Caco-2 (cell line): ENCODE data around the gene SLC1A3. TPM values are rescaled to one million over a fixed set of nuclear protein-coding genes. Genes with fewer than 3 reads are reported as not detected.

ENCODE experiments used
- BruUV-seq: library from RNA; stranded (reverse); fragments of 400-500 nt; replicated peaks from 2 replicates; lab custom pipeline; 2021; lab: Mats Ljungman, UMichigan
- CTCF ChIA-PET: fragments of 300-600 bp; sonication (Branson Sonifier 250); formaldehyde crosslinking; loops from one replicate; lab custom pipeline; 2022; ENCODE audit warnings: antibody characterized with exemption; lab: Charles Lee
- POLR2A ChIA-PET: fragments of 300-600 bp; sonication (Branson Sonifier 250); formaldehyde crosslinking; loops from one replicate; lab custom pipeline; 2022; ENCODE audit warnings: antibody characterized with exemption; lab: Charles Lee
- DNase-seq, 2 experiments: peaks; one replicate each; pipeline versions ENCODE4 v3.0.0 to v3.0.0-alpha.2; 2020 to 2022
- H3K27me3 ChIP-seq: replicated peaks from 2 replicates; pipeline ENCODE4 v1.6.0; 2011; ENCODE audit warnings: low read length; ENCODE audit not compliant: control insufficient read depth, insufficient read depth
- H3K36me3 ChIP-seq: 2 replicates; pipeline ENCODE4 v1.5.1; 2011; ENCODE audit warnings: low read length; ENCODE audit not compliant: control insufficient read depth, insufficient read depth
- H3K4me1 ChIP-seq: fragments of 250-450 bp; sonication (Bioruptor Pico); 2 replicates; pipeline ENCODE4 v1.5.1; 2020; ENCODE audit warnings: mild to moderate bottlenecking
- H3K4me3 ChIP-seq: 2 replicates; pipeline ENCODE4 v1.5.1; 2011; ENCODE audit warnings: low read depth, mild to moderate bottlenecking, control low read depth, low read length
- H3K9me3 ChIP-seq: fragments of 250-450 bp; sonication (Bioruptor Pico); 2 replicates; pipeline ENCODE4 v1.5.1; 2020; ENCODE audit warnings: mild to moderate bottlenecking, moderate library complexity
- H3K27ac Mint-ChIP-seq: one replicate; pipeline ENCODE4 v1.8.0; 2022; ENCODE audit warnings: mixed read lengths; ENCODE audit not compliant: unreplicated experiment
- H3K27me3 Mint-ChIP-seq: one replicate; pipeline ENCODE4 v1.8.0; 2022; ENCODE audit warnings: mixed read lengths; ENCODE audit not compliant: insufficient read depth, unreplicated experiment
- H3K36me3 Mint-ChIP-seq: one replicate; pipeline ENCODE4 v1.8.0; 2022; ENCODE audit warnings: mild to moderate bottlenecking, mixed read lengths; ENCODE audit not compliant: insufficient read depth, unreplicated experiment
- H3K4me1 Mint-ChIP-seq: one replicate; pipeline ENCODE4 v1.8.0; 2022; ENCODE audit warnings: low read depth, mixed read lengths; ENCODE audit not compliant: unreplicated experiment
- H3K4me3 Mint-ChIP-seq: one replicate; pipeline ENCODE4 v1.8.0; 2022; ENCODE audit warnings: mild to moderate bottlenecking, moderate library complexity, mixed read lengths; ENCODE audit not compliant: unreplicated experiment
- H3K9me3 Mint-ChIP-seq: one replicate; pipeline ENCODE4 v1.8.0; 2022; ENCODE audit warnings: mixed read lengths; ENCODE audit not compliant: unreplicated experiment
- intact Hi-C: fragments of 100-400 bp; cut with micrococcal nuclease; formaldehyde crosslinking; loops from one replicate; pipeline ENCODE4 v1.10.0; 2022; ENCODE audit not compliant: unreplicated experiment
- total RNA-seq: library from RNA; stranded (reverse); gene quantifications from 2 replicates; pipeline ENCODE4 v1.2.3, GENCODE V29; 2022
- TF ChIP-seq, protein P1 (sequence below), 2 experiments: fragments of 200-600 bp in 1 of 2; IDR thresholded peaks; 1 replicate in 1 of 2; 2 replicates in 1 of 2; pipeline versions ENCODE4 v1.5.1 to v1.8.0; 2011 to 2022; ENCODE audit warnings: antibody characterized with exemption in 1 of 2, control low read depth in 1 of 2, inconsistent platforms in 1 of 2, low read depth in 1 of 2, low read length in 1 of 2, mild to moderate bottlenecking in 1 of 2, moderate library complexity in 1 of 2; ENCODE audit not compliant: insufficient read depth in 1 of 2, severe bottlenecking in 1 of 2, unreplicated experiment in 1 of 2

SLC1A3 gene
- total RNA-seq, 1 experiment from 2014 or later, result 178 TPM

DNA sequence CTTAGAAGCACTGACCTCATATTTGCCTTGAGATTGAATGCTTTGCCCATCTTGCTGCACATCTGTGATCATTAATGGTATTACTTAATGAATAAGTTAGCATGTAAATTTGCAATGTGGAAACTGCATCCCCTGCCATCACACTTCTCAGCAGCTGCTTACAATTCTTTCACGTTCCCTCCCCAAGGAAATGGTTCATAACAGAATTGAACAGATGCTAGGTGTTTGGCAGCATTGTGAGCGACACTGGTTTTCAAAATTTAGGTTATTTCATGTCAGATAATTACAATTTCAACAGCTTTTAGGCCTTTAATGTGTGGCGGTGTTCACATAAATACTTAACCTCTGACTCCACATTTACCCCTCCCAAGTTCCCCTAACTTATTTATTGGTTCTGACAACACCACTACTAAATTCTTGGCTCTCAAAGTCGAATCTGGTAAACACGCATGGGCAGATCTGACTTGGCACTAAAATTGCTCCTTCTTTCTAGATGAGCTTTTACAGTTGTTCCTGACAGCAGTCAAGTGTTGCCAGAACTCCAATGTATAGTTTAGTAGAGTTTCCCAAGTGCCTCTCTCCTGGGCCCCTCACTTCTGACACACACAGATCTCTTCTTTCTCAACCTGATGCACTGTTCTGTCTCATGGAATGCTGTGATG, 46.8 kb downstream of the SLC1A3 start:
- H3K36me3 ChIP-seq, result no peaks in the 10 kb centered on the region
- Mint-ChIP-seq H3K27ac (peak overlapping the region; percentile 70), H3K4me1 (peaks cover 40% of the 10 kb centered on the region), H3K9me3 (no peaks in the 10 kb centered on the region), H3K4me3 (no peak overlapping the region), H3K27me3 (no peaks in the 10 kb centered on the region), H3K36me3 (peaks cover 75% of the 10 kb centered on the region)
- TF ChIP-seq, protein P1, sequence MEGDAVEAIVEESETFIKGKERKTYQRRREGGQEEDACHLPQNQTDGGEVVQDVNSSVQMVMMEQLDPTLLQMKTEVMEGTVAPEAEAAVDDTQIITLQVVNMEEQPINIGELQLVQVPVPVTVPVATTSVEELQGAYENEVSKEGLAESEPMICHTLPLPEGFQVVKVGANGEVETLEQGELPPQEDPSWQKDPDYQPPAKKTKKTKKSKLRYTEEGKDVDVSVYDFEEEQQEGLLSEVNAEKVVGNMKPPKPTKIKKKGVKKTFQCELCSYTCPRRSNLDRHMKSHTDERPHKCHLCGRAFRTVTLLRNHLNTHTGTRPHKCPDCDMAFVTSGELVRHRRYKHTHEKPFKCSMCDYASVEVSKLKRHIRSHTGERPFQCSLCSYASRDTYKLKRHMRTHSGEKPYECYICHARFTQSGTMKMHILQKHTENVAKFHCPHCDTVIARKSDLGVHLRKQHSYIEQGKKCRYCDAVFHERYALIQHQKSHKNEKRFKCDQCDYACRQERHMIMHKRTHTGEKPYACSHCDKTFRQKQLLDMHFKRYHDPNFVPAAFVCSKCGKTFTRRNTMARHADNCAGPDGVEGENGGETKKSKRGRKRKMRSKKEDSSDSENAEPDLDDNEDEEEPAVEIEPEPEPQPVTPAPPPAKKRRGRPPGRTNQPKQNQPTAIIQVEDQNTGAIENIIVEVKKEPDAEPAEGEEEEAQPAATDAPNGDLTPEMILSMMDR (IDR thresholded peaks at IDR 0.05; ENCODE audit: insufficient read depth in 1 of 2, low read depth in 1 of 2, low read length in 1 of 2, severe bottlenecking in 1 of 2, unreplicated experiment in 1 of 2), result no peak
- H3K27me3 ChIP-seq, result no peaks in the 10 kb centered on the region
- peaks cover 88% of the 10 kb centered on the region for H3K4me1 ChIP-seq
- POLR2A ChIA-PET, result no interaction called here
- CTCF ChIA-PET, result no interaction called here
- no peak for DNase-seq
- BruUV-seq, result no TSS peak
- H3K9me3 ChIP-seq, result no peaks in the 10 kb centered on the region
- H3K4me3 ChIP-seq, result no peak overlapping the region
- intact Hi-C loops, result no loop called here

DNA sequence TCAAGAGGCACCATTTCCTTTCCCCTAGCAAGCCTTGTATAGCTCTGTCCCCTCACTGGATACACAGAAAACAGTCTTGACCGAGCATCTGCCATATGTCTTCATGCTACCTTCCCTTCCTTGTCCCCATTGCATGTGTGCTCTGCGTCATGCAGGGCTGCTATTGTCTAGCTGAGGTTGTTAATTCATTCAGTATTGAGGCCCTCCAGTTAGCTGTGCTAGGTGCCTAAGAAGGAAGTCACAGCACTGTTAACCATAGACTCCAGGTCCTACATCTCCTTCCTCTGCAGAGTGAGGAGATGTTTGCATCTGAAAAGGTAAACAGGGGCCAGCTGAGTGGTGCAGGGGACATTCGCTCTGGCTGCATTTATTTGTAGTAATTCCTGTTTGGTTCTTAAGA, 48.2 kb downstream of the SLC1A3 start:
- no peaks in the 10 kb centered on the region for H3K27me3 ChIP-seq
- H3K36me3 ChIP-seq, result no peaks in the 10 kb centered on the region
- no peak overlapping the region for H3K4me3 Mint-ChIP-seq
- H3K27me3 Mint-ChIP-seq, result no peaks in the 10 kb centered on the region
- no peaks in the 10 kb centered on the region for H3K9me3 ChIP-seq
- peaks cover 53% of the 10 kb centered on the region for H3K4me1 Mint-ChIP-seq
- H3K36me3 Mint-ChIP-seq, result peaks cover 67% of the 10 kb centered on the region
- H3K9me3 Mint-ChIP-seq, result no peaks in the 10 kb centered on the region
- H3K4me3 ChIP-seq, result no peak overlapping the region
- no peak for DNase-seq
- TF ChIP-seq, protein P1 (IDR thresholded peaks at IDR 0.05; ENCODE audit: insufficient read depth in 1 of 2, low read depth in 1 of 2, low read length in 1 of 2, severe bottlenecking in 1 of 2, unreplicated experiment in 1 of 2), result no peak
- ChIA-PET CTCF (interaction anchor here (0.6 kb wide), 1 partner anchor 240 kb away, joined by 6 read pairs; no protein-coding TSS in a partner anchor), POLR2A (no interaction called here)
- BruUV-seq, result no TSS peak
- H3K4me1 ChIP-seq, result peaks cover 85% of the 10 kb centered on the region
- intact Hi-C loops, result no loop called here
- H3K27ac Mint-ChIP-seq, result peak overlapping the region; percentile 62

DNA sequence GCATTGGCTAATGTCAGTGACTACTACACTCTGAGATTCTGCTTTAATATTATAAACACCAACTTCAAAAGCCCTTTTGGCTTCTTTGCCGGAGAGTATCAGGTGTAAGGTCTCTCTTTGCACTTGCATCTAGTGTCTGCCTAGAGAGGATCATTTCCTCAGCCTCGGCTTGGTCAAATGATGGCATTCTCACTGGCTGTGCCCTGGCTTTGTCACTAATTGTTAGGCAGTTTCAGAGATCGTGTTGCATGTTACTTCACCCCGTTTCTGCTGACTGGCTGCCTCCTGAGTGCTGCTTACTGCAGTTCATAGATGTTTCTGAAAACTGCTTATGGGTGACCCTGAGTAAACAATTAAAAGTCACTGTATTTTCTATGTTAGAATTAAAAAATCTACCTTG, 48.8 kb downstream of the SLC1A3 start:
- TF ChIP-seq, protein P1 (IDR thresholded peaks at IDR 0.05; ENCODE audit: insufficient read depth in 1 of 2, low read depth in 1 of 2, low read length in 1 of 2, severe bottlenecking in 1 of 2, unreplicated experiment in 1 of 2), result no peak
- Mint-ChIP-seq H3K36me3 (peaks cover 68% of the 10 kb centered on the region), H3K4me3 (no peak overlapping the region), H3K9me3 (no peaks in the 10 kb centered on the region), H3K27me3 (no peaks in the 10 kb centered on the region), H3K4me1 (peaks cover 56% of the 10 kb centered on the region), H3K27ac (peak overlapping the region; percentile 62)
- no TSS peak for BruUV-seq
- Histone ChIP-seq H3K9me3 (no peaks in the 10 kb centered on the region), H3K27me3 (no peaks in the 10 kb centered on the region), H3K4me3 (no peak overlapping the region), H3K36me3 (no peaks in the 10 kb centered on the region), H3K4me1 (peaks cover 85% of the 10 kb centered on the region)
- POLR2A ChIA-PET, result no interaction called here
- CTCF ChIA-PET, result no interaction called here
- intact Hi-C loops, result no loop called here
- DNase-seq, result no peak
